Stimulated activated CD8-positive, alpha-beta memory T cell treated with anti-CD3 and anti-CD28 coated beads, Interleukin-12 subunit alpha, Interleukin-12 subunit beta, amount 100 ng/mL, for 24 hours (primary cell): ENCODE results near the gene SMIM21.

ENCODE experiments used
- DNase-seq: peaks from one replicate; pipeline ENCODE4 v3.0.0-alpha.2; 2020; ENCODE audit errors: extremely low read depth

Gene SMIM21

DNA sequence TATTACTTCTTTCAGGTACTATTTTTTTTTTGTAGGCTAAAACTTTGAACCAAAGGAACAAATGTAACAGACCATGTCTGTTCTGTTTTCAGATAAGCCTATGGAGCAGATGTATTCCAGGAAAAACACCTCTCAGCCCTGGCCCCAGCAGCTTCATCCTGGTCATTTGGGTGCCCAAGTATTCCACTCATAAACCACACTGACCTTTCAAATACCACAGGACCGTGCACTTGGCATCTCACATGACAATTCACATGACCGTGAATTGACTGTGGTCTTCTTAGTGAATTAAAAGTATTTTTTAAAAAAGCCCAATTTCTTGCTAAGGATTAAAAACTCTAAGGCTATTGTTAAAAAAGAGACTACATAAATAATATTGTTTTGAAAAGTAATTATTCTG lies 50.2 kb downstream of the SMIM21 start:
- DNase-seq = no peak

DNA sequence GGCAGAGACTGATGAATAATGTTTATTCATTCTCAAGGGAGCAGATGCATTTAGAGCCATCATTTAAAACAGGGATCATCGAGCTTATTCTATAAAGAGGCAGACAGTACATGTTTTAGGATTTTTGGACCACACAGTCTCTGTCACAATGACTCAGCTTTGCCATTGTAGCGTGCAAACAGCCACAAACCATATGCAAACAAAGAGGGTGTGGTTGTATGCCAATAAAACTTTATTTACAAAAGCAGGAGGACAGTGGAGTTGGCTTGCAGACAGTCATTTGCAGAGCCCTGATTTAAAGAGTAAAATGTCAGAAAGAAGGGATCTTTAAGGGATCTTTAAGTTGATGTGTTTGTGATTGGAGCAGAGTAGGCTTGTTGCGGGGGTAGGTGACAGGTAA lies 51.5 kb downstream of the SMIM21 start:
- no peak for DNase-seq

DNA sequence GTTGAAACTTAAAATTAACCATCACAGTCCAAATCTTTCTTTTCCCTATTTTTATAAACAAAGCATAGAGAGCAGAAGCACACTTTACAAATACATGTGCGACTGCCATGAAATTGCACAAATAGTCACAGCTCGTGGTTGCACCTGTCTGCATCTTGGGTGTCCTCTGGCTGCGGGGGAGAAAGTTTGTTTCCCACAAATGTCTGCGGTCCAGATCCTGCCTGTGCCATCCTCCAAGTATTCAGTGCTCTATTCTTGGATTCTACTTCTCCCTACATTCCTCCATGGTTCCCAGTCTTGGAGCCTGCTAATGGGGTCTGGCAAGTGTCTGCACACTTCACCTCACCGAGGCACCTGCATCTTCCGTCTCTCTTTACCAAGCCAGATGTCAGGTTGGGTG lies 52.2 kb downstream of the SMIM21 start:
- no peak for DNase-seq

DNA sequence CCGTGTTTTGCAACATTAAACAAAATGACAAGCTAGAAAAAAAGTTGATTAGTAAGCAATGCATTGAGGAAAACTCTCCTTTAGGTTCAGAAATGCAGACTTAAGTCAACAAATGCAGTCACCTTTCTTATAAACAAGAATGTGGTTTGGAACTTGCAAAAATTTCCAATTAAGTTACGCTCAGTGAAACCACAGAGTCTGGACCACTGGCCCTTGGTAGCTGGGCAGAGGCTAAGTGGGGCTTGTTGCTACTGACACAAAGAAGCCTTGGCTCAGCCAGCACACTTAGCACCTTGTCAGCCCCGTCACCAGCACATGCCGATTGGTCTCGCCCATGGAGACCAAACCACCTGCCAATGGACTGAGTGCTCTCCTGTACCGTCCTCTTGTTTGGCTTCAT lies 53.0 kb downstream of the SMIM21 start:
- DNase-seq = no peak

DNA sequence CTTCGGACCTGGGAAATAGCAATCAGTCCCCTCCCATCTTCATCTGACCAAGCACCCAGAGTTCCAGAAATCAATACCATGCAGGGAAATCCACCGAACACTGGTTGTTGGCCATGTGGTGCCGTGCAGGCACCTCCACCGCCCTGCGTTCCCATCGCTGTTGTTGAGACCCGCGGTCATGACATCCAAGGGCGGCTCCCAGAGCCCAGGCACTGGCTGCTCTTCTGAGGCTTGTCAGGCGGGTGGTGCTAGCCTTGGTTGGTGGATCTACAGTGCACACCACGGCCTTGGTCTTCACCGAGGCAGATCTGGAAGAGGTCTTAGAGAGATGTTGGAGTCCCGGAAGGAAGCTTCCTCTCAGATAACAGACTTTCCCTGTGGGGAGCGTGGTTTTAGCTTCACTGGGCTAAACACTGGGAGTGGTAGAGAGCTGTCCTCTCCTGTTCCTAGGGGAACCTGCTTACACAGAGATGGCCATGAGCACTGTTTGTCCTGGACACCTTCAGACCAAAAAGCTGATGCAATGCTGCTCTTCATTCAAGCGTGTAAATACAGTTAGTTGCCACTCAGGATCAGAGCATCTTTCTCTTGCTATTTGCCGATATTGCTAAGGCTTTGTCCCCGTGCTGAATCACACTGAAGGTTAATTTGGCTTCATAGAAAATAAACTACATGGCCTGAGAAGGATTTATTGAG lies 58.3 kb downstream of the SMIM21 start:
- DNase-seq = no peak

DNA sequence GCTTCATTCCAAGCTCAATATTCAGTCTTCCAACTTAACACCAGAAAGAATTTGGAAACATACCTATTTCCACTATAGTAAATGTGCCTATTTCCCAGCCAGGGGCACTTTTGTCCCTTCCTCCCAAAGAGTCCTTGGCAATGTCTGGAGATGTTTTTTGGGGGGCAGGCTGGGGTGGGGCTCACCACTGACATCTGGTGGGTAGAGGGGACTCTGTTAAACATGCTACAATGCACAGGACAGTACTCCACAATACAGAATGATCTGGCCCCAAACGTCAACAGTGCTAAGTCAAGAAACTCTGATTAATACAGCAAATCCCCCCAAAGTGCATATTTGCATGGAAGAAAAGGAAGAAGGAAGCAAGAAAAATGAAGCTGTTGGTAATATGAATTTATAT lies 61.7 kb downstream of the SMIM21 start:
- no peak for DNase-seq

DNA sequence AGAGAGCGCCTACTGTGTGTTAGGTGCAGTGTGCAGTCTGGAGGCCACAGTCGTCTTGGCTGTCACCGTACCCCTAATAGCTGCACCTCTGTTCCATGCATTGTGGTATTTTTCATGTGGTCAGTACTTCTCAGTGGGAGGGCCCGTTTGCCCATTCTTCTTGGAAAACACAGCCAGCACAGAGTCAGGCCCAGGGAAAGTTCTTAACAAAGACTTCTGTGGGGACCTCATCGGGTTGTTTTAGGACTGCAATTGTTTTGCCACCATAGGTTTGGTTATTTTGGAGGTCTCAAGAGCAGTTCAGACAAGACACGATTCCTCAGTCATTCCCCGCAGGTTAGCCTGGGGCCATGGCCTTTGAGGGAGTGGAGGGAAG lies 62.3 kb downstream of the SMIM21 start:
- no peak for DNase-seq

DNA sequence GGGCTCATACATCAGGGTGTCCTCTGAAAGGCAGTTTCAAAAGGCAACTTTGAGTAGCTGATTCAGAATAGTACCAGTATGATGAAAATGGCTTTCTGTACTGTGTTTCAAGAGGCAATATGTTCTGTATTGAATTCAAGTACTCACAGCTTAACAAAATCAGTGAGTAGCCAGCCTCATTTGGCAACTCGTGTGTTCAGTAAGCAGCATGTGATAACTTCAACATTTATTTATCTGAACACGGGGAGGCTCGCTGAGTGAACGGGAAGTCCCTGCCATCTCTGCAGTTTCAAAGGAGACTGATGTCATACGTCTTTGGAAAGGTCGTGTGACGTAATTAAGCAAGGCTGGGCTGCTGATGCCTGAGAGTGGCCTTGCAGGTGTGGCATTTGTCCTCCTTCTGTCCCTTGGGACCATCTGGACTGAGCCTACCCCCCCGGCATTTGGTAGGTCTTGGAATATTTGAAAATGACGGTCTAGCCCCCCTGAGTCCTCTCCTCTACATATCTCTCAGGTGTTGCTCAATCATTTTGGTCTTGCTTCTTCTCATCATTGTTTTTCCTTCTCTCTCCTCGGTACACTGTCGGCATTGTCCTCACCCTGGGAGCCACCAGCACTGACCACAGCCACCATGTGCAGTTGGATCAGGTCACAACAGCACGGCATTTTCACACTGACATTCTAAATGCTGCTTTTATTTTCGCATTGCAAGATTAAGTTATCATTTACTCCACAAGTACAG lies 62.8 kb downstream of the SMIM21 start:
- DNase-seq = no peak

DNA sequence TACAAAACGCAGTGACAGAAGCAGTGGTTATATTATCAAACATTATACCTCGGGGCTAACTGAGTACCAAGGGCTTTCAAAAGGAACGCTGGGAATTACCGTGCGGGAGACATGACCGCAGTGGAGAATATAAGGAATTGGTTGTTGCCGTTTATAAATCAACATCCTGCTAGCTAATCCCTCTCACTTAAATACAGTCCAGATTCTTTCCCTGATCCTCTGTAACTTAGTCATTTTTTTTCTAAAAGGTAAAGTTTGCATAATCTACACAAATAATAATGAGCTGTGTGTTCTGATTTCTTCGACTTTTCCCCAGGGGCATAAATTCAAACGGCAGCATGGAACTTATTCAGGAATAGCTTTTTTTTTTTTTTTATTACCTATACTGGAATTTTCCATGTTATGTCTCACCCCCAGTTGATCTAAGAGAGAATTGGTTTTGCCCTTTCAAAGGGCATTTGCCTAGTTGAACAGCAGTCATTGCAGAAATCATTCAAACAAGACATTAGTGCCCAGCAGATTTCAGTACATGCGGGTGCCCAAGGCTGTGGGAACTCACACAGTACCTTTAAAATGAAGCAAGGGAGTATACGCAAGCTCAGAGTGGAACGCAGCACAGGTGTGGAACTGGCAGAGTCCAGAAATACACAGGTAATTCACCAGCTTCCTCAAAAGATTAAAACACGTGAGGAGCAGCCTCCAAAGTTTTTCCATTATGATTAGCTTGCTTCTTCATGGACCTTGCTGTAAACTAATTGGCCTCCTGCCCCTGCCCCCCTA lies 63.9 kb downstream of the SMIM21 start:
- no peak for DNase-seq

DNA sequence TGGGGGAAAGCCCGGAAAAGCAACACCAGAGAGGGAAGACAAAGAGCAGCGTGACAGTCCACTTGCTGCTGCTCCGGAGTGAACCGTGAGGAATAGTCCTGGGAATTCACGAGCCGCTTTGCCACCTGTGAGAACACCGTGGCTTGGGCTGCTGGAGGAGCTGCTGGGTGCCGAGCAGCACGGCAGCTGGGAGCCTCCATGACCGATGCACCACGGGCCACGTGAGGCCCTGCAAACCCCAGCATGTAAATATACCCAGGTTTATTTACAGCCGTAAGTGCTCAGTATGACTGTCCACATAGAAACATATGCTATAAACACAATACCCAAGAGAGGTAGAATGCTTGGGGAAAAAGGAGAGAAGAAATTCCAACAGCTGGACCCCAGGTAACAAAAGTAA lies 65.1 kb downstream of the SMIM21 start:
- DNase-seq = no peak

DNA sequence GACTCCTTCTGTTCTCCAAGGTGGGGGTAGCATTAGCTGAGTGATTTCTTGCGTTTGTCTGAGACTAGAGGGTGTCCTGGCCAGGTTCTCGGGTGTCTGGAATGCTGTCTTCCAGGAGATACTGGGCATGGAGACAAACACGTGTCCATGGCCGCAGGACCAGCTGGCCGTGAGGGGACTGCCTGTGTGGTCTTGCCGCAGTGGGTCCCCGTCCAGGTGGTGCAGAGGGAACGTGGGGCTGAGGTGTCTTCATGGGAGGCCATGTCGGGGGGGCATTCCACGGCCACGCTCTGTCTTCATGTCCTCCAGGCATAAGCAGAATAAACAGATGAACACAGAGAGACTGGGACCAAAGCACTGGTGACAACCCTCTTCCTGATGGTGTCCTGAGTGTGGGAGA lies 66.6 kb downstream of the SMIM21 start:
- DNase-seq = no peak

DNA sequence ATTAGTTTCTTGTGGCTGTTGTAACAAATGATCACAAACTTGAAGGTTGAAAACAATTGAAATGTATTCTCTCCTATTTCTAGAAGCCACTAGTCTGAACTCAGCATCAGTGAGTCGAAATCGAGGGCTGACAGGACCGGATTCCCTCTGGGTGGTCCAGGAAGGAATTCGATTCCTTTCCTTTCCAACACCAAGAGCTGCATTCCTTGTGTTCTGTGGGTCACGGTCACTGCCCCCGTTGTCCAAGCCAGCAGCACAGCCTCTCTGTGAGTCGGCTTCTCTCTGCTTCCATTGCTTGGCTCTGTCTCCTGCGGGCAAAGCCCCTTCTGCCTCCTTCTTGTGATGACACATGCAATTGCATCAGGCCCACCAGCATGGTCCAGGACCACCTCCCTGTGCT lies 67.3 kb downstream of the SMIM21 start:
- DNase-seq = no peak
